Activated CD8-positive, alpha-beta T cell treated with anti-CD3 and anti-CD28 coated beads, Interleukin-2, amount 10 ng/mL, durations not matched to agents 7 days and 5 days (primary cell): ENCODE results near the gene NTM. TPM values are rescaled to one million over a fixed set of nuclear protein-coding genes. Genes with fewer than 3 reads are reported as not detected.

Experiments used
- ATAC-seq: fragments of 150-1000 bp; cut with Tn5 transposase; one replicate; pipeline ENCODE4 v1.10.0; 2021; ENCODE audit warnings: moderate library complexity
- CTCF ChIA-PET: fragments of 350-600 bp; sonication (Branson Sonifier 250); formaldehyde crosslinking; loops from one replicate; lab custom pipeline; 2021; ENCODE audit warnings: antibody characterized with exemption; lab: Charles Lee
- POLR2A ChIA-PET: fragments of 350-600 bp; sonication (Branson Sonifier 250); formaldehyde crosslinking; loops from one replicate; lab custom pipeline; 2021; ENCODE audit warnings: antibody characterized with exemption; lab: Charles Lee
- DNase-seq: peaks from one replicate; pipeline ENCODE4 v3.0.0-alpha.2; 2020
- H3K27ac Mint-ChIP-seq: one replicate; pipeline ENCODE4 v1.8.0; 2021; ENCODE audit warnings: mild to moderate bottlenecking, mixed read lengths
- H3K27me3 Mint-ChIP-seq: one replicate; pipeline ENCODE4 v1.8.0; 2021; ENCODE audit warnings: low read depth, mixed read lengths
- H3K36me3 Mint-ChIP-seq: one replicate; pipeline ENCODE4 v1.8.0; 2021; ENCODE audit warnings: low read depth, mixed read lengths
- H3K4me1 Mint-ChIP-seq: one replicate; pipeline ENCODE4 v1.8.0; 2021; ENCODE audit warnings: low read depth, mixed read lengths
- H3K4me3 Mint-ChIP-seq: one replicate; pipeline ENCODE4 v1.8.0; 2021; ENCODE audit warnings: mild to moderate bottlenecking, mixed read lengths
- H3K9me3 Mint-ChIP-seq: one replicate; pipeline ENCODE4 v1.8.0; 2022; ENCODE audit warnings: mixed read lengths; ENCODE audit not compliant: insufficient read depth
- total RNA-seq, 2 experiments: library from RNA; stranded (reverse); gene quantifications; one replicate each; pipeline ENCODE4 v1.2.3, GENCODE V29; 2021

The NTM gene
- total RNA-seq, 2 experiments from 2014 or later, result not detected

DNA sequence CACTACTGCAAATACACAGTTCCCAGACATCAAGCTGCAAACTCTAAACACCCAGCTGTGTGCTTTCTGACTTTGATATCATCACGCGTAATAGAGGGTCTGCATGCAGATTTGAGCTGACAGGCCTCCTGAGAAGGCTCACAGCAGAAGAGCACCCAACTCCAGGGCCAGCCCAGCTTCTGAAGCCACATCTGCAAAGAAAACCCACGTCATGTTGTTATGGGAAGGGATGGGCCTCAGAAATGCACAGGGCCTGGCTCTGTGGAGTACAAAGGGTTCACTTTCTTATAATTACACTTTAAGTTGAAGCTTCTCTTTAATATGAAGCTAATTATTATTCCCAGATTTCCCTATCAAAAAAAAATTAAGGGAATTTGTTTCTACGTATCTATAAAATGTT lies 927.9 kb downstream of the NTM start:
- POLR2A ChIA-PET, result no interaction called here
- Mint-ChIP-seq H3K4me3 (no peak overlapping the region), H3K4me1 (no peaks in the 10 kb centered on the region), H3K36me3 (no peaks in the 10 kb centered on the region), H3K27ac (no peak overlapping the region), H3K27me3 (no peaks in the 10 kb centered on the region), H3K9me3 (no peaks in the 10 kb centered on the region)
- CTCF ChIA-PET, result no interaction called here
- ATAC-seq (no peak), DNase-seq (no peak)

GRCh38 chr11:132300283-132300682 lies 929.9 kb downstream of the NTM start:
- Mint-ChIP-seq H3K36me3 (no peaks in the 10 kb centered on the region), H3K4me3 (no peak overlapping the region), H3K4me1 (no peaks in the 10 kb centered on the region), H3K27me3 (no peaks in the 10 kb centered on the region), H3K9me3 (no peaks in the 10 kb centered on the region), H3K27ac (no peak overlapping the region)
- no peak for DNase-seq
- no peak for ATAC-seq
- CTCF ChIA-PET, result interaction anchor here (1.6 kb wide), 1 partner anchor 10 kb away, joined by 6 read pairs; no protein-coding TSS in a partner anchor
- POLR2A ChIA-PET, result no interaction called here

- no peak overlapping the region for H3K27ac Mint-ChIP-seq
- H3K9me3 Mint-ChIP-seq, result no peaks in the 10 kb centered on the region
- CTCF ChIA-PET, result interaction anchor here (0.9 kb wide), 1 partner anchor 11 kb away, joined by 3 read pairs; no protein-coding TSS in a partner anchor
- no peaks in the 10 kb centered on the region for H3K36me3 Mint-ChIP-seq
- ATAC-seq, result no peak
- no peak overlapping the region for H3K4me3 Mint-ChIP-seq
- no peaks in the 10 kb centered on the region for H3K4me1 Mint-ChIP-seq
- DNase-seq, result no peak
- H3K27me3 Mint-ChIP-seq, result no peaks in the 10 kb centered on the region
- POLR2A ChIA-PET, result no interaction called here
Measured at GRCh38 chr11:132301465-132301864, 931.0 kb downstream of the NTM start.

GRCh38 chr11:132301900-132302299 lies 931.5 kb downstream of the NTM start:
- ChIA-PET CTCF (interaction anchor here (0.9 kb wide), 1 partner anchor 11 kb away, joined by 3 read pairs; no protein-coding TSS in a partner anchor), POLR2A (no interaction called here)
- ATAC-seq (no peak), DNase-seq (no peak)
- Mint-ChIP-seq H3K36me3 (no peaks in the 10 kb centered on the region), H3K4me1 (no peaks in the 10 kb centered on the region), H3K4me3 (no peak overlapping the region), H3K27ac (no peak overlapping the region), H3K9me3 (no peaks in the 10 kb centered on the region), H3K27me3 (no peaks in the 10 kb centered on the region)

GRCh38 chr11:132307309-132308020 lies 937.0 kb downstream of the NTM start:
- Mint-ChIP-seq H3K4me3 (no peak overlapping the region), H3K36me3 (no peaks in the 10 kb centered on the region), H3K9me3 (no peaks in the 10 kb centered on the region), H3K27ac (no peak overlapping the region), H3K27me3 (no peaks in the 10 kb centered on the region), H3K4me1 (no peaks in the 10 kb centered on the region)
- CTCF ChIA-PET, result no interaction called here
- no peak for ATAC-seq
- no peak for DNase-seq
- POLR2A ChIA-PET, result no interaction called here

DNA sequence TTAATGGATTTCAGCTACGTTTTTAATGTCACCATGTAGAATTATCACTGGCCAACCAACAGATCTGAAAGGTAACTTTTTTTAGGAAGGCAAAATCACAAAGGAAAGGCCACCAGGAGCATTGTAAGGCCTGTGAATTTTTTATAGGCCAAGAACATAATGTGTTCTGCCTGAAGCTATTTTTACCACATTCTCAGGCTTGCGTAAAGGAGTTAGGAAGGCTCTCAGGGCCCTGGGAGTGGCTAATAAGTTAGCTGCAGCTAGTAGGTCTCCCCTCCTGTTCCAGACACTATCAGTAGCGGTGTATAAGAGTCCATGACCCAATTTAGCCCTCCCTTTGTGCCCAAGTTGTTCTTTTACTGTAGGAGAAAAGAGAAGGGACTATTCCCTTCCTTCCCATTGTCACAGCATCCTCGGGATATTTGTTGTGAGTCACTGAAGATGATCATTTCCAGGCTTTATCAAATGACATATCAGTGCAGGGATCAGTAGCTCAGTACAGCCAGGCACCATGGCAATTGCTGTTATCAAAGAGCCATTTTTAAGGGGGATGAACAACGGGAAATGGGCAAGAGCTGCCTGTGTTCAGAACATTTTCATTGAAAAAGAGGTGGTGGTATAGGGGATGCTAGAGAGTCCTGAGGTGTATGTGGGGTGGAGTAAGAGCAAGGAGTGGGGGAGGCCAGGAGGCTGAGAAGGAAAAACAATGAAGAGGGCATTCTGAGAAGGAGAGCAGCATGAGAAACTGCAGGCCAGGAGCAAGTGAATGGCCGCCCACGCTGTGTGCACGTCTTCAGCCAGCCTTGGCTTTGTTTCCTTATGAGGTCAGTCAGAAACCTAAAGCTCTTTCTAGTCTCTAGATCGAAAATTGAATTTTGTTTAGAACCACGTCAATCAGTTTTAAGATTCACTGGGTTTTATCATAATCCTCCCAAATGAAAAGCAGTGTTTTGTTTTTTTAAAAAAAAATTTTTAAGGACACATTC lies 940.3 kb downstream of the NTM start:
- no peaks in the 10 kb centered on the region for H3K27me3 Mint-ChIP-seq
- H3K36me3 Mint-ChIP-seq, result no peaks in the 10 kb centered on the region
- no peak overlapping the region for H3K27ac Mint-ChIP-seq
- POLR2A ChIA-PET, result no interaction called here
- CTCF ChIA-PET, result interaction anchor here (1.5 to 2.1 kb wide), 2 partner anchors 11 to 20 kb away, joined by 3 to 6 read pairs; no protein-coding TSS in a partner anchor
- no peaks in the 10 kb centered on the region for H3K9me3 Mint-ChIP-seq
- H3K4me1 Mint-ChIP-seq, result no peaks in the 10 kb centered on the region
- DNase-seq (no peak), ATAC-seq (no peak)
- no peak overlapping the region for H3K4me3 Mint-ChIP-seq

GRCh38 chr11:132311703-132312102 lies 941.3 kb downstream of the NTM start:
- Mint-ChIP-seq H3K27ac (no peak overlapping the region), H3K4me1 (no peaks in the 10 kb centered on the region), H3K36me3 (no peaks in the 10 kb centered on the region), H3K27me3 (no peaks in the 10 kb centered on the region), H3K9me3 (no peaks in the 10 kb centered on the region), H3K4me3 (no peak overlapping the region)
- POLR2A ChIA-PET, result no interaction called here
- ATAC-seq (no peak), DNase-seq (no peak)
- CTCF ChIA-PET, result interaction anchor here (1.5 kb wide), 1 partner anchor 19 kb away, joined by 3 read pairs; no protein-coding TSS in a partner anchor

DNA sequence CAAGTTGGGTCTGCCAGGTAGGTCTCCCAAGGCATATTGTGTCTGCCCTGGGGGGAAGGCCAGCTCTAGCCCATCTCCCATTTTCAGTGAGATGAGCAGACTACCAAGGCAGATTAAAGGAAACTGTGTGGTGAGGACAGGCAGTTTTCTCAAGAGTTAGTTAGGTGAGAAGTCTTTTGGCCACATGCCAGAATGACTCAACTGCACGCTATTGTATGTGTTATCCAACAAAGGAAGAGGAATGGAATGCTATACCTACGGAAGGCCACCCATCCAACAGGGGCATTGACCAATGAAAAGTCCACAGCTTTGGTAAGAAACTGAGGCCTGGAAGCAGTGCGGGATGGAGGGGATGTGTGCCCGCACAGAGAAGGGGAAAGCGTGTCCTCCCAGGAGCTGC lies 941.7 kb downstream of the NTM start:
- no peaks in the 10 kb centered on the region for H3K9me3 Mint-ChIP-seq
- DNase-seq, result no peak
- H3K4me1 Mint-ChIP-seq, result no peaks in the 10 kb centered on the region
- no peak overlapping the region for H3K4me3 Mint-ChIP-seq
- POLR2A ChIA-PET, result no interaction called here
- ATAC-seq, result no peak
- H3K27ac Mint-ChIP-seq, result no peak overlapping the region
- H3K36me3 Mint-ChIP-seq, result no peaks in the 10 kb centered on the region
- H3K27me3 Mint-ChIP-seq, result no peaks in the 10 kb centered on the region
- CTCF ChIA-PET, result interaction anchor here (1.5 to 1.6 kb wide), 2 partner anchors 18 to 25 kb away, joined by 3 read pairs; no protein-coding TSS in a partner anchor

GRCh38 chr11:132312701-132313111 lies 942.3 kb downstream of the NTM start:
- no peak for DNase-seq

GRCh38 chr11:132314911-132315455 lies 944.6 kb downstream of the NTM start:
- no peaks in the 10 kb centered on the region for H3K4me1 Mint-ChIP-seq
- POLR2A ChIA-PET, result no interaction called here
- H3K36me3 Mint-ChIP-seq, result no peaks in the 10 kb centered on the region
- ATAC-seq (no peak), DNase-seq (no peak)
- no peak overlapping the region for H3K4me3 Mint-ChIP-seq
- H3K27ac Mint-ChIP-seq, result no peak overlapping the region
- H3K27me3 Mint-ChIP-seq, result no peaks in the 10 kb centered on the region
- CTCF ChIA-PET, result no interaction called here
- H3K9me3 Mint-ChIP-seq, result no peaks in the 10 kb centered on the region

More at GRCh38 chr11:132312701-132313111, 942.3 kb downstream of the NTM start:
- POLR2A ChIA-PET, result no interaction called here
- Mint-ChIP-seq H3K9me3 (no peaks in the 10 kb centered on the region), H3K4me3 (no peak overlapping the region), H3K36me3 (no peaks in the 10 kb centered on the region), H3K27ac (no peak overlapping the region), H3K4me1 (no peaks in the 10 kb centered on the region), H3K27me3 (no peaks in the 10 kb centered on the region)
- no peak for ATAC-seq
- CTCF ChIA-PET, result interaction anchor here (0.7 to 1.6 kb wide), 3 partner anchors 11 to 26 kb away, joined by 3 read pairs; no protein-coding TSS in a partner anchor

DNA sequence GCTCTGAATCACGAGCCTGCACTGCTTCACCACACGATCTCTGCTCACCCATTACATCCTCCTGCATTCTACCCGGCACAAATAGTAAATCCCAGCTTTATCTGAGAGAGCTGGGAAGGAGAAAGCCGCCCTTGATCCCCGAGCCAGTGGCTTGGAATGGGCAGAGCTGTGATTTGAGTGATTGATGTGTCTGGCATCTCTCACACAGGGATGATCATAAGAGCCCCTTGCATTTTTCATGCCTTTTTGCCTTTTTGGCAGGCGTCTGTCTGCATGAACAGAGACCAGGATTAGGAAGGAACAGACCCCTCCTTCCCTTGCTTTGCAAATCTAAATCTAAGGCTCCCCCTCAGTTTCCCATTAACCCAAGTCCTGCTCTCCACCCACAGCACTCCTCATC lies 945.3 kb downstream of the NTM start:
- DNase-seq, result no peak
- ChIA-PET POLR2A (no interaction called here), CTCF (no interaction called here)
- Mint-ChIP-seq H3K9me3 (no peaks in the 10 kb centered on the region), H3K4me3 (no peak overlapping the region), H3K4me1 (no peaks in the 10 kb centered on the region), H3K36me3 (no peaks in the 10 kb centered on the region), H3K27me3 (no peaks in the 10 kb centered on the region), H3K27ac (no peak overlapping the region)
- ATAC-seq, result no peak
